Measurements from ENCODE around the gene NAA40.

DNA sequence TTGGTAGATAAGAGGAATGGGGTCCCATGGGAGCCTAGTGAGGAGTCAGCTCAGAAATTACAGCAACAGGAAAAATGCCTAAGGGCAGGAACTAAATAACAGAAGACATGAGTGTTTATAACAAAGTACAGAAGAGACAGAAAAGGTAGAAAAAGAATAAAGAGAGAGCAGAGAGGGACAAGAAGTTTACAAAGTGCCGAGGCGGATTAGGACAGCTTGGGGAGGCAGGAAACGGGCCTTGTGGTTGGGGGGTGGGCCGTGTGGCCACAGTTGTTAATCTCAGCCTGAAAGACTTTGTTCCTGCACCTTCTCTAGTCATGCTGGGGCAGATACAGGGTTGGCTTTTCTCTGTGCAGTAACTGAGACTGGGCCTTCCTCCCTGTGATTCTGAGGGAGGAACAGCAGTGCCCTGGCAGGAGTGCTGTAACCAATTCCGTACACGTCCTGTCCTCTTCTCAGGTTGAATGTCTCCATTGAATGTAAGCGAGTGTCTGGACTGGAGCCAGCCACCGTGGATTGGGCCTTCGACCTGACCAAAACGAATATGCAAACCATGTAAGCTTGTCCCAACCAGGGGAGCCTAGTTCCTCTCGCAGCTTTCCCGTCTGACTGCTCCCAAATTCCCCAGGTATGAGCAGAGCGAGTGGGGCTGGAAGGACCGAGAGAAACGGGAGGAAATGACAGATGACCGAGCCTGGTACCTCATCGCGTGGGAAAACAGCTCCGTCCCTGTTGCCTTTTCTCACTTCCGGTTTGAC, 13.2 kb downstream of the NAA40 start:
- TF ChIP-seq, protein P1, sequence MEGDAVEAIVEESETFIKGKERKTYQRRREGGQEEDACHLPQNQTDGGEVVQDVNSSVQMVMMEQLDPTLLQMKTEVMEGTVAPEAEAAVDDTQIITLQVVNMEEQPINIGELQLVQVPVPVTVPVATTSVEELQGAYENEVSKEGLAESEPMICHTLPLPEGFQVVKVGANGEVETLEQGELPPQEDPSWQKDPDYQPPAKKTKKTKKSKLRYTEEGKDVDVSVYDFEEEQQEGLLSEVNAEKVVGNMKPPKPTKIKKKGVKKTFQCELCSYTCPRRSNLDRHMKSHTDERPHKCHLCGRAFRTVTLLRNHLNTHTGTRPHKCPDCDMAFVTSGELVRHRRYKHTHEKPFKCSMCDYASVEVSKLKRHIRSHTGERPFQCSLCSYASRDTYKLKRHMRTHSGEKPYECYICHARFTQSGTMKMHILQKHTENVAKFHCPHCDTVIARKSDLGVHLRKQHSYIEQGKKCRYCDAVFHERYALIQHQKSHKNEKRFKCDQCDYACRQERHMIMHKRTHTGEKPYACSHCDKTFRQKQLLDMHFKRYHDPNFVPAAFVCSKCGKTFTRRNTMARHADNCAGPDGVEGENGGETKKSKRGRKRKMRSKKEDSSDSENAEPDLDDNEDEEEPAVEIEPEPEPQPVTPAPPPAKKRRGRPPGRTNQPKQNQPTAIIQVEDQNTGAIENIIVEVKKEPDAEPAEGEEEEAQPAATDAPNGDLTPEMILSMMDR (conservative IDR thresholded peaks at IDR 0.05; ENCODE audit: low read length) = no peak
- no peak for TF ChIP-seq EZH2phosphoT487 (IDR thresholded peaks at IDR 0.05; ENCODE audit: borderline replicate concordance)
